HG02938 (cell line): ENCODE measurements around the gene SYCP2L.
"Not testable (repeated sequence)": the region's sequence is repeated elsewhere in the genome, so short reads cannot be mapped to it uniquely, and the experiment has no call there.

Source experiments
- ATAC-seq: cut with Tn5 transposase; IDR thresholded peaks from one replicate; pipeline ENCODE4 v1.9.1; 2021; ENCODE audit warnings: mild to moderate bottlenecking, moderate library complexity; ENCODE audit not compliant: unreplicated experiment

SYCP2L gene

DNA sequence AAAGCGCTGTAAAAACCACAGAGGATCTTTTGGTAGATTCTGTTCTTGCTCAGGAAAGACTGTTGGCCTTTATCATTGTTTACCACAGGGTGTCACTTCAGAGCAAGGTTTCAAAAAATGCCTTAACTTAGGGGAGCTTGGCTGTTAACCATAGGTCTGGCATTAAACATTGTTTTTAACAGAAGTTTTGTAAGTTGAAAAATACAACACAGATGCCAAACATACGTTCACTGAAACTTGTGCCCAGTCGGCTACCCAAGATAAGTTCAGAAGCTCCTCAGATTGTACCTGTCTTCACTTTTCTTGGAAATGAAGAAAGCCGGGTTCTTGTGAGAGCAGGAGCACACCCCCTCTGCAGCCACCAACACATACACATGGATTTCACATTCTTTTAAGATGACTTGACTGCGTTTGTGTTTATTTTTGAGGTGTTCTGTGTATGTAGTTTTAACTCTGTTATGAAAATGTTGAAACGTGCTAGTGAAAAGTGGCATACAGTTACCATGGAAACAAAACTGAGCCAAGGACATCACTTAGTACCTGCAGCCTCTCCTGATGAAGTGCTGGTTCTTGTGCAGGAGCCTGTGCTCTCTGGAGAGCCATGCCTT, 64.9 kb downstream of the SYCP2L start:
- no peak for ATAC-seq

- ATAC-seq = peak; percentile 92
These were observed 67.7 kb downstream of the SYCP2L start for GRCh38 chr6:10954590-10955010.

GRCh38 chr6:10956776-10957175, 69.9 kb downstream of the SYCP2L start:
- ATAC-seq = no peak

DNA sequence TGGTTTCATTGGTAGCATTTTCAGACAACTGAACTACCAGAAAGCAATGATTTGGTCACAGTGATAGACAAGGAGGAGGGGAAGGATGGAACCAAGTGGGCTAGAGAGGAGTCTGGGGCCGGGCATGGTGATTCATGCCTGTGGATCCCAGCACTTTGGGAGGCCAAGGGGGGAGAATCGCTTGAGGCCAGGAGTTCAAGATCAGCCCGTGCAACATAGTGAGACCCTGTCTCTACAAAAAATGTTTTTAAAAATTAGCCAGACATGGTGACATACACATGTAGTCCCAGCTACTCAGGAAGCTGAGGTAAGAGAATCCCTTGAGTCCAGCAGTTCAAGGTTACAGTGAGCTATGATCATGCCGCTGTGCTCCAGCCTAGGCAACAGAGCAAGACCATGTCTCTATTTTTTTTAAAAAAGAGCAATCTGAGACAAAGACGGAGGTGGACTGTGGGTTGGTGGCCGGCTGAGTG, 70.6 kb downstream of the SYCP2L start:
- no peak for ATAC-seq

DNA sequence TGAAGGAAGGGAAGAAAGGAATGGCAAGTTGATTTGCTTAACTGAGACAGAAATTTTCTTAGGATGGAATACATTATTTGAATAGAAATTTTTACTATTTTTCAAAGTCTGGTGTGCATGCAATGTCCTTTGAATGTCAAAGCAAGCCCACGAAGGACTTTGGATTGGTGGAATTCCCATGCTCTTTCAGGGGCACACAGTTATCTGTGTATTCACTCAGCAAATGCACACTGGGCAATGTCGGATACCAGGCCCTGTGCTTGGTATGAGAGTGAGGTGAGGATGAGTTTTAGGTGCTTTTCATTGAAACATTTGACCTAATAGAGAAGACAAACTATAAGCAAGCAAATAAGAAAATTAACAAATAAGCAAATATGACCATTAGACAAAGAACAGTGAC, 73.3 kb downstream of the SYCP2L start:
- no peak for ATAC-seq

- no peak for ATAC-seq
These were observed 75.0 kb downstream of the SYCP2L start for GRCh38 chr6:10961837-10962236.

DNA sequence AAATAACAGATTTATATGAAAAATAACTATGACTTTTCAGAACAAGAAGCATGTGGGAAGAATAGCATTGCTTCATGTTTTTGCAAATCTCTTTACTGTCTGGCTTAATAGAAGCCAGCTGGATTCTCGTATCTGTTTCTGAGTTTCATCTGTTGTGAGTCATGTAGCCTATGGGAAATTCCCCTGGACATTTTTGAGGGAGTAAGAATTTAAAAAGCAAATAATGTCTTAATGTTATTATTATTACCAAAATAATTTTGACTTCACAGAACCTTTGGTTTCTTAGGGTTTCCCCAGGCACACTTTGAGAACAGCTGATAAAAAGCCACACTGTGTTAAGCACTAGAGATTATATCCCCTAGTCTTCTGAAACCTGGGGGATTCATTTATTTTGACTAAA, 75.8 kb downstream of the SYCP2L start:
- ATAC-seq = no peak

- no peak for ATAC-seq
These were observed 76.3 kb downstream of the SYCP2L start for GRCh38 chr6:10963113-10963512.

GRCh38 chr6:10964684-10965083, 77.8 kb downstream of the SYCP2L start:
- no peak for ATAC-seq

- no peak for ATAC-seq
These were observed 81.9 kb downstream of the SYCP2L start for GRCh38 chr6:10968776-10969175.

- no peak for ATAC-seq
These were observed 83.9 kb downstream of the SYCP2L start for GRCh38 chr6:10970731-10971130.

GRCh38 chr6:10972196-10972595, 85.3 kb downstream of the SYCP2L start:
- ATAC-seq = no peak

- ATAC-seq = no peak
These were observed 89.7 kb downstream of the SYCP2L start for GRCh38 chr6:10976571-10976970.

DNA sequence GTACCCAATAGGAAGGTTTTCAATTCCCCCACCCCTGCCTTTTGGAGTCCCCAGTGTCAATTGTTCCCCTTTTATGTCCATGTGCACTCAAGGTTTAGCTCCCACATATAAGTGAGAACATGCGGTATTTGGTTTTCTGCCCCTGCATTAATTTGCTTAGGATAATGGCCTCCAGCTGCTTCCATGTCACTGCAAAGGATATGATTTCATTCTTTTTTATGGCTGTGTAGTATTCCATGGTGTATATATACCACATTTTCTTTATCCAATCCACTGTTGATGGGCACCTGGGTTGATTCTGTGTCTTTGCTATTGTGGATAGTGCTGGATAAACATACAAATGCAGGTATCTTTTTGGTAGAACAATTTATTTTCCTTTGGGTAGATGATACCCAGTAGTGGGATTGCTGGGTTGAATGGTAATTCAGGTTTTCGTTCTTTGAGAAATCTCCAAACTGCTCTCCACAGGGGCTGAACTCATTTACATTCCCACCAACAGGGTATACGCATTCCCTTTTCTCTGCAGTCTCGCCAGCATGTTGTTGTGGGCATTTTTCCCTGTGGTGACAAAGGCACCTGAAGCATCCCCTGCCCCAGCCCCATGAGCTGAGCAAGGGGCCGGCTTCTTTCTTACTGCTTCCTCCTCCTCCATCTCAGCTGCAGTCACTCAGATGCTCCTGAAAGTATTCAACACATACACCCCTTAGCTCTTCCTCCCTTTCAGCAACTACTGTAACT, 90.5 kb downstream of the SYCP2L start:
- no peak for ATAC-seq

DNA sequence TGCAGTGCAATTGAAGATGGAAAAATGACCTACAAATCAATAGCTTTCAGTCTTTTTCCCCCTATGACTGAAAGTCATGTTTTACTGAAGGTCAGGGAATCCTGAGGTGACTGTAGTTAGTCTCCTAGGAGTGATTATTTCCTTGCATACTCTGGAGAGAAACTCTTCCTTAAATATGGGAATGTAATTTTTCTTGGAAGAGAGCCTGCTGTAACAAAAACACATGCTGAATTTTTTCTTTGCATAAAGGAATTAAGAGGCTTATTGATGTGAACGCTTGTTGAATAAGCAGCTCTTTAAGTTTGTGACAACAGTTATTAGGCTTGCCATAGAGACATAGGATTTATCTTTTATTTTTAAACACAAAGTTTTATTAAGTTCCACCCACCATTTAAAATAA, 92.8 kb downstream of the SYCP2L start:
- ATAC-seq = no peak

GRCh38 chr6:10981409-10981808, 94.6 kb downstream of the SYCP2L start:
- ATAC-seq = no peak

DNA sequence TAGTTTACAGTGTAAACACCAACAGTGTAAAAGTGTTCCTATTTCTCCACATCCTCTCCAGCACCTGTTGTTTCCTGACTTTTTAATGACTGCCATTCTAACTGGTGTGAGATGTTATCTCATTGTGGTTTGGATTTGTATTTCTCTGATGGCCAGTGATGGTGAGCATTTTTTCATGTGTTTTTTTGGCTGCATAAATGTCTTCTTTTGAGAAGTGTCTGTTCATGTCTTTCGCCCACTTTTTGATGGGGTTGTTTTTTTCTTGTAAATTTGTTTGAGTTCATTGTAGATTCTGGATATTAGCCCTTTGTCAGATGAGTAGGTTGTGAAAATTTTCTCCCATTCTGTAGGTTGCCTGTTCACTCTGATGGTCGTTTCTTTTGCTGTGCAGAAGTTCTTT, 98.1 kb downstream of the SYCP2L start:
- not testable (repeated sequence) for ATAC-seq

DNA sequence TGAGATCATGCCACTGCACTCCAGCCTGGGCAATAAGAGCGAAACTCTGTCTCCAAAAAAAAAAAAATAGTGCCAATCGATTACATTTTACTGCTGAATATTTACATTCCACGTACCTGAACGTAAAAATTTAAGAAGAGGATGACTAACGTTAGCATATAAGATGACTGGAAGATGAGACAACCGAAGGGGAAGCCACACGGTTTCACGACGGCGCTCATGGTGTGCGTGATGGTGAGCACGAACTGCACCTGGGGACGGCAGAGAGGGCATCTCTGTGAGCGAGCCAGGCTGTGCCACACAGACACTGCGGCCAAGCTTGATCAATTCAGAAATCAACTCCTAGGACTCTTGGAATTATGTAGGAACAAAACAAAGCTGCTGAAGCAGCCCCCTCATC, 102.7 kb downstream of the SYCP2L start:
- ATAC-seq = no peak

- ATAC-seq = no peak
These were observed 104.3 kb downstream of the SYCP2L start for GRCh38 chr6:10991115-10991514.

- no peak for ATAC-seq
These were observed 107.0 kb downstream of the SYCP2L start for GRCh38 chr6:10993896-10994295.

DNA sequence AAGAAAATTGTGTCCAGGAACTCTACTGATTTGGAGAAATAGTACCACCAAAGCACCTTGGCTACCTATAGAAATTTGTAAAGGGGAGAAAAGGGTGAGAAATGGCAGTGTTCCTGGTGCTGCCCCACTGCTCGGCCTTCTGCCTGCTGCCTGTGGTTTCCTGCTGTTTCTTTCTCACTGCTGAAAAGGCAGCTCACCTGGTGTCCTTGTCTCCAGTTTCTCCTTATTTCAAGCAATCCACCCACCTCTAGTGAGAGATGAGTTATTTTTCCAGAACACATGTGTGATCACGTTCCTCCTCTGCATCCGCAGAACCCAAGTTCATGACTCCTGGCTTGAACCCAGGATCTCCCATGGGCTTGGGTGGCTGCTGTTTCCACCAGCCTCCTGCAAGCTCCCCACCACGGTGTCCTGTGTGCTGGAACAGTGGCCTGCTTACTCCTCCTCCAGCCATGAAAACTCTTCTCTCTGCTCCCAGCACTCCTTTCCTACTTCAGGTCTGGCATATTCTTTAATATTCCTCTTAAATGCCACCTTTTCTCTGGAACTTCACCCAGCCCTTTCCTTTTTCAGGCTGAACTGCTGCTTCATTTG, 108.4 kb downstream of the SYCP2L start:
- ATAC-seq = no peak

DNA sequence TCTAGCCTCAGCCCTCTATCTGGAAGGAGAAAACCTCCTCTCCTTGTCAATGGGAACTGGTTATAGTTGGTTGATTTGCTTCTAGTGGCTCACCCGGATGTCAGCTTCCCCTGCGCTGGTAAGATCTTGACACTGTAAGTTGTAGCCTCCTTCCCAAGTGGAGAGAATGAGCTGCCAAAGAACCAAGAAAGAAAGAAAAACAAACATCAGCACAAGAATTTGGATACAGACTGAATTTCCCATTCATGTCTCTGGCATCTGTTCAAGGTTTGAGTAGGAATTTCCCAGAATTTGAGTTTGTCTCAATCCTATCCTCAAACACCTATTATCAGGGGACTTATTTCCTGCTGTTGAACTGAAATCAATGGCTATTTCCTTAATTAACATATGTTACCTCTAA, 113.1 kb downstream of the SYCP2L start:
- no peak for ATAC-seq
